HG02588 (cell line): ENCODE data around the gene PSD4.
A peak's percentile ranks its signal among the peaks of the same experiment; 100 is the strongest.

ENCODE experiments used
- ATAC-seq: cut with Tn5 transposase; IDR thresholded peaks from one replicate; pipeline ENCODE4 v1.9.1; 2021; ENCODE audit warnings: mild to moderate bottlenecking, moderate library complexity; ENCODE audit not compliant: unreplicated experiment

The PSD4 gene

DNA sequence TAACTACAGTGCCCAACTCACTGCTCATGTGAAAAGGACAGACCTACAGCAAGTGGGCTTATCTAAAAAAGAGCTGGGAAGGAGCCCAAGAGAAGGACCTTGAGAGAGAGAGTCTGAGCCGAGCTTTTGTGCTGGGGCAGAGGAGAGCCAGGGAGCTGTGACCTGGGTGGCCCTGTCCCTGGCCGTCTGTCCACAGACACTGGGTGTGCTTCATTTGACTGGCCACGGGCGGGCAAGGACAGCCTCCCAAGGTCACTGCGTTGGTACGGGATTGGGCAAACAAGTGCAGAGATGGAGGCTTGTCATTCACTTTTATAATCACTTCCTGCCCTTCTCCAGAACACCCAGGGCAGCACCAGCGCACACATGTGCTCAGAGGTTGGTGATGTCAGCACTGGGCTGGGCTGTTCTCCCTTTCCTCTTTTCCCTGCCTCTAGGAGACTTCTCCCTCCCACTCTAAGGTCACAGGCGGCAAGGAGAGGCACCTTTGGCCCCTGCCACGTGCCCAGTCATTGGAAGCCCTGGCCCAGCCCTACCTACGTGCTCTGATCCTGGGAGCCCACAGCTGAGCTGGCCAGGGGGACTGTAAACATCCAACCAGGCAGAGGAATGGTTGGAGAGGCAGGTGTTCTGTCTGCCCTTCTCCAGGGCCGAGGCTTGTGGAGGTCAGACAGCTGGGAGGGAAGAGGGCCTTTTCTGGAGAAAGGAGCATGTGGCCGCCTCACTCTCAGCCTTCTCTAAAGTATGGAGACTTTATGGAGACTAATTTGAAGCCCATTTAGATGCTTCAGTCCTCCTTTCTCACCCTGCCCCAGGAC lies 6.4 kb upstream of the PSD4 start:
- no peak for ATAC-seq

DNA sequence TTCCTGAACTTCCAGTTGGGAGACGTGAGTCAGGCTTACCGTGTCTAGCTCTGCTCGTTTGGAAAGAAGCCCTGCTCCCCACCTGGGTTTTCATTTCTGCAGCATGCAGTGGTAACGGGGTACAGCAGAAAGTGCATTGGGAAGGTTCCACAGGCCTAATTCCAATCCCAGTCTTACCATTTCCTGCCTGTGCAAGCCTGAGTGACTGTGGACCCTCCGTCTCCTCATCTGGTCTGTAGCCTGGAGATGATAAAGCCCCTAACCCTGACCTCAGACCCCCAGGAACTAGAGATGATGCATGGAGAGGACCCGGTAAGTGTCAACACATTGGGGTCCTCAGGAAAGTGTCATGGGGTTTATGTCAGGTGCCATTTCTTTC lies 5.8 kb upstream of the PSD4 start:
- no peak for ATAC-seq

DNA sequence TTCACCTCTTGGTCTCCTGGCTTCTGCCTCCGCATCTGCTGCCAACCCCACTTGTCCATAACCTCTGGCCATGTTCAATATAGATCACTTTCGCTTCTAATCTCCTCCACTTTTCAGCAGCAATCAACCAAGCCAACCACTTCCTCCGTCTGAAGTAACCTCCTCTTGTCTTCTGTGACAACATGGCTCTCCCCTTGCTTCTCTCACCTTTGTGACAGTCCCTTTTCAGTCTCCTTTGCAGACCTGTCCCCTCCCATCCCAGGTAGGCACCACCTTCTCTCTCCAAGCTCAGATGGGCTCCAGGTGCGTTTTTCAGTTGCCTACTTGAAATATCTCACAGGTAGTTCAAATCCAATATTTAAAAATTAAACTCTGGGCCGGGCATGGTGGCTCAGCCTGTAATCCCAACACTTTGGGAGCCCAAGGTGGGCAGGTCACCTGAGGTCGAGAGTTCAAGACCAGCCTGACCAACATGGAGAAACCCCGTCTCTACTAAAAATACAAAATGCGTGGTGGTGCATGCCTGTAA lies 4.7 kb upstream of the PSD4 start:
- no peak for ATAC-seq

DNA sequence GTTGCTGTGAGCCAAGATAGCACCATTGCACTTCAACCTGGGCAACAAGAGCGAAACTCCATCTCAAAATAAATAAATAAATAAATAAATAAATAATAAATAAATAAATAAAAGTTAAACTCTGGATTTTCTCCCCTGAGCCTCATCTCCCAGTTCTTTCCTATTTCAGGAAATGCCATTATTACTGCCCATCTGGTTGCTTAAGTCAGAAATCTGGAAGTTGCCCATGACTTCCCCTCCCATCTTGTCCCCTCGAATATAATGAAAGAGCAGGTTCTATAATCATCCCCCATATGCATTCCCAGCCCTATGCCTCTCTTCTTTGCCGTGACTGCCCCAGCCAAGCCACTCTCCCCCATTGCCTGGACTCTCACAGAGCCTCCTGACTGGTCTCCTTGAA lies 4.2 kb upstream of the PSD4 start:
- no peak for ATAC-seq

DNA sequence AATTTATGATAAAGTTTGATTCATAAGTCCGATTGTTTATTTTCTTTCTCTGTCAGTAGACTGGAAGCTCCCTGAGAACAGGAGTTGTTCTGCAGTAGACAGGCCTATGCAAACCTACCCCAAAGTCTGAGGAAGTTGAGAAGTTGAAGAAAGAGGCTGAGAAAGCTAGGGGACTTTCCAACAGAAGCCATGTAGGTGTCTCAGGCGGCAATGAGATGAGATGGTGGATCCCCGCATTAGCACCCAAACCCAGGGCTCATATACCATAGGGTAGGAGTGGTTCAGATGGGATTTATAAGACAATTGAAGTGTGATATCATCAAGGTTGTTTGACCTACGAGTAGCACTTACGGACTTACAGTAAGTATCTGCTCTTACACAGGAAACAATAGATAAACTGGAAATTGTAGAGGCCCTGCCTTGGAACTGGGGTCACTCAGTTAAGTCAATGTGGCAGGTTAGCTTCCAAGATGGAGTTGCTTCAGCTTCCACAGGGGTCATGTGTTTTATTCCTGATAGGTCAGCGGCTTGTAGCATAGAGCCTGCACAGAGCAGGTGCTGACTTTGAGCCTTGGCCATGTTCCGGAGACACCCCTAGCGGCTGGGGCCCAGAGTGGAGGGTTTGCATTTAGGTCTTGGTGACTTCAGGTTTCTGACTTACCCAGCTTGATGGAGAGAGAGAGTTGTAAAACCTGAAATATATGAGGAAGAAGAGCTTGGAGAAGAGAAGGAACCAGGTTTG lies 2.3 kb upstream of the PSD4 start:
- ATAC-seq = no peak

DNA sequence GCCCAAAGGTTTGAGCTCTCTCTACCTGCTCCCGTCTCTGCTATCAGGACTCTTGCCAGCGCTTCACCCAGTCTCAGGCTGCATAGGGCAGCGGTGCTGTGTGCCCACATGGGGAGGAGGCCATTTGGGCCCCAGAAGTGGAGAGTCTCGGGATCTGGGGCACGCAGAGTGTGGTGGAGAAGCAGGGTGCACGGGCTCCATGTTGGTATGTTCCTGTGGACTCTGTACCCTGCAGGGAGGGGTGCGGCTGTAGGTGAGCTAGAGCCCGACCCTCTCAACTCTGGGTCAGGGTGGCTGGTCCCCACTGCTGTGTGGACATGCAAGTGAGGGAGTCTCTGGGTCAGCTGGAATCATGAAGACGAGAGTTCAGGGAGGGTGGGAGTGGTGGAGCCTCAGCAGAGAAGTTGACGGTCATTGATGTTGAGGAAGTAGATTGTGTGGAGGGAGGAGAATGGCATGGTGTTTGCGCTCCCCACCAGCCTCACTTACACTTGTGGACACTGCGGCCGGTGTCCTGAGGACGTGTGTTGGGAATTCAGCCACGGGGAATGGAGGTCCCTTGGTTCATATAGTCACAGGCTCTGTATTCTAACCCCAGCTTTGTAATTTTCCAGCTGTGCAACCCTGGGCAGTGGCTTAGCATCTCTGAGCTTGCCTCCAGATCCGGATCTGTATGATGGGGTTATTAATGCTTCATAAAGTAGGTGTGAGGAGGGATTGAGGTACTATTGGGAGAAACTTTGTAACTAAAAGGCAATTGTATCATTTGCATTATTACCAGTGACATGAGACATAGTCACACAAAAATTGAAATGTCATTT lies 840 bp upstream of the PSD4 start:
- no peak for ATAC-seq

DNA sequence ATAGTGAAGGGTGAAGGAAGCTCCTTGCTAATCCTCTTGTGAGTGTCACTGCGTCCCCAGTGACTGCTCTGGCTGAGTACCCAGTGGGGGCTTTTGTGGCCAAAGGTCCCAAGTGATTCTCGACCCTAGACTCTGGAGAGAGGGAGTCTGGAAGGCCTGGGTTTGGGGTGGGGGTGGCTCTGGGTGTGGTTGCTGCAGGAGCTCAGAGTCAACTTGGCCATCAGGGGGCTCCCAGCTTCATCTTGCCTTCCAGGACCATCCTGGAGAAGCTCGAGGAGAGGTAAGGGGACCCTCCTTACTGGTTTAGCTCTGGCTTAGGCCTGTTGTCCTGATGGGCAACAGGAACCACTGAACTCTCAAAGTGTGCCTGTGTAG lies 592 bp downstream of the PSD4 start:
- ATAC-seq = no peak

DNA sequence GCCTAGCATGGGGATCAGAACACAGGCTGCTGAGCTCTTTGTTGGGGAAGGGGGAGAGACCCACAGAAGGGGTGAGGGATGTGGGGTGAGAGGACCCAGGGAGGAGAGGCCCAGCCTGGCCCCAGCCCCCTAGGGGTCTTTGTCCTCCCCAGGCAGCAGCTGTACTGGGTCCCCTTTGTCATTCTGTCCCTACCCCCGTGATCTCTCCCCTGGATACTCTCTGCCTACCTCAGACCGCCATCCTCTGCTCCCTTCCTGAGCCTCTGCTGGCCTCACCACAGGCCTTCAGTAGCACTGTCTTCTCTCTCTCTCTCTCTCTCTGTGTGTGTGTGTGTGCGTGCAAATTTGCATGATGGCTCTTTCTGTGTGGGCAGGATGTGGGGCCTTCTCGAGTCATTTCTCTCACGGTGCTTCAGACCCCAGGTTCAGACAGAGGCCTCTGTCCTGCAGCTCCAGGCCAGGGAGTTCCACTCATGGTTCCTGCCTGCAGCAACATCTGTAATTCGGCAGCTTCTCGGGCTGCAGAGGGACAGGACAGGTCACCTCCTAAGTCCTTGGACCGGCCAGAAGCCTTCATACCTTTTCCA lies 1.4 kb downstream of the PSD4 start:
- peak; percentile 63 for ATAC-seq

DNA sequence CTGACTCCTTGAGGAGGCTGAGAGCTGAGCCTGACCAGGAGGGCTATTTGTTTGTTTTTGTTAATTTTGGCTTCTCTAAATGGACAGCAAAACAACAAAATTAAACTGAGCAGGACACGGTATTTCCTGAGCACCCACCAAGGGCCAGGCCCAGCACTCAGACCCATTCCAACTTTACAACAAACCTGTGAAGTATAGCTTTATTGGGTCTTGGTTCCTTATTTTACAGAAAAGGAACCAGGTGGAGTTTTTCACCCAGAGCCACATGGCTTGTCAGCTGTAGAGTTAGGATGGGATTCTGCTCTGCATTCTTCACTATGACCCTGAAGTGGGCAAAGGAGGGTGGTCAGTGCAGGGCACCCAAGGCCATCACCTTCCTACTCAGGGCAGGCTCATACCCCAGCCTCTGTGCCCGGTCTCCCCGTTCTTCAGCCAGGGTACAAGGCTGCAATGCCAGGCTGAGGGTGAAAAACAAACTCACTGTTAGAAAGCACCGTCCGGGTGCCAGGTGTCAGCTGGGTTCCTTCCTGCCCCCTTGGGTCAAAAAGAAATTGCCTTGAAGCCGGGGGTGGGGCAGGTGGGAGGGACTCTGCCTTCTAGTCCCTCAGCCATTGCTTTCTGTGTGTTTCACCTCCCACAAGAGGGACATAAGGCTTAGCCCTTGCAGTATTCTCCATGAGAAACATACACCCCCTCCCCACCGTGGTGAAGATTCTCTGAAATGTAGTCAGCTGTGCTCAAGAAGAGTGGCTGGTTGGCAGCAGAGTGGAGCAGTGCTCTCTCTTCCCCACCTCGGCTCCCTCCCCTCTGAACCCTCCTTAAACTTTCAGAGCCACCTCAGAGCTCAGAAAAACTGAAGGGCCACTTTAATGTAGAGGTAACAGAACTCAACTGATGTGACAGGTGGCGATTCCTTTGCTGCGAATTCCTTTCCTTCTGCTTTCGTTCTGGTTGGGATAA lies 2.2 kb downstream of the PSD4 start:
- no peak for ATAC-seq

DNA sequence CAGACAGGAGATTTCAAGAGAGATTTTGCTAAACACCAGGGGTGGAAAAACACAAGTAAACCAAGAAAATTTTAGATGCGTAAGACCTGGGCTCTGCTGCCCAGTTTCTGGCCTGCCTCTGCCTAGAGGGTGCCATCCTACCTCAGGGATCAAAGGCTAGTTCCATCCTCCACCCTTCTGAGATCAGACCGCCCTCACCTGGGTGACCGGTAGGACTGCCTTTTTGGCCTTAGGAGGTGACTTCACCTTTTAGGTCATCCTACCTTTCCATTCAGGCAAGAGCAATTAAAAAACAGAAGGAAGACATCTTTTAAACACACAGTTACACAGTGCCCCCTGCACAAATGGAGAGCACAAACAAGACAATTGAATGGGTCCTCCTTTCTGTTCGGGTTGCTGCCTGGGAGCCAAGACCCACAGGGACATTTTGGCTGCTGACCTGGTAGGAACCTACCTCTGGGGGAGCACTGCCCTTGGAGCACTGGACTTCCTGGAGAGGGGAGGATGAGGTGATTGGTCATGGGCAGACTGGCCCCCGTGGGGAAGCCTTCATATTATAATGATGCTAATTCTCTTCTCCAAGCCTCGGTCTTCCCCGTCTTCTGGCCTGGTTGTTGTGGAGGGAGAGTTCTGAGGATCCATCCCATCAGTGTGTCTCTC lies 3.1 kb downstream of the PSD4 start:
- ATAC-seq = no peak

DNA sequence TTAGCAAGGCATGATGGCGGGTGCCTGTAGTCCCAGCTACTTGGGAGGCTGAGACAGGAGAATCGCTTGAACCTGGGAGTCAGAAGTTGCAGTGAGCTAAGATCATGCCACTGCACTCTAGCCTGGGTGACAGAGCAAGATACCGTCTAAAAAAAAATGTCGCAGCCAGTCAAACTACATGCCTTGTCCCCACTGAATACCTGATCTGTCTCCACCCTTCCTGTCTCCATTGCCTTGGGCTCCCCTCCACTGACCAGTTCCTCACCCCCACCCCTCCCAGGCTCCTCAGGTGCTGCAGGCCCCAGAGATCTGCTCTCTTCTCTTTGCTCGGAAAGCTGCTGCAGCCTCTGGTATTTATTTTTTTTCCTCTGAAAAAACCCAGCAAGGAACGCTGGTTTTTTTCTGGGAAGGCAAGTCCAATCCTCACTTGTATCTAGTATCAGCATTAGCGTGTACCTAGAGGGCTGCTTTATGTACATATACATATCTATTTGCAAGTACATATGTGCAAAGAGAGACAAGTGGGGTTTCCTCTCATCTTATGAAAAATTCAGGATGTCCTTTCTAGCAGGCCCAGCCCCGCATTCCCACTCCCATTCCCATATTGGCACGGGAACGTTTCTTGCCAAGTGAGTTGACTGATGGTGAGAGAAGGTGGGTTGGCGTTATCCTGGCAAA lies 4.4 kb downstream of the PSD4 start:
- no peak for ATAC-seq

DNA sequence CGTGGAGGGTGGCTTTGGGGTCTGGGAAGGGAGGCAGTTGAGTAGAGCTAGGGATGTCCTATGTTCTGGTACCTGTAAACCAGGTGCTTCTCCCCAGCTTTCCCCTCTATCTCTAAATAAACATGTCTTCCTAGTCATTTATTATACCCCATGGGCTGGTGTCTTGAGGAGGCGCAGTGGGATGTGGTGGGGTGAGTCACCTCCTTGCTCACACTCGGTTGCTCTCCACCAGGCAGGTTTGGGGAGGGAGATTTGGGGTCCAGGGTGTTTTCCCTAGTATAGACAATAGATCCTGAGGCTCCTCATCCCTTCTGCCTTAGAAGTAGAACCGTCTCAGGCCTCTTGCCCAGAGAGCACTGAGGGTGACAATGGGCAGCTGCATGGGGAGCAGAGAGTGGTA lies 5.1 kb downstream of the PSD4 start:
- no peak for ATAC-seq

DNA sequence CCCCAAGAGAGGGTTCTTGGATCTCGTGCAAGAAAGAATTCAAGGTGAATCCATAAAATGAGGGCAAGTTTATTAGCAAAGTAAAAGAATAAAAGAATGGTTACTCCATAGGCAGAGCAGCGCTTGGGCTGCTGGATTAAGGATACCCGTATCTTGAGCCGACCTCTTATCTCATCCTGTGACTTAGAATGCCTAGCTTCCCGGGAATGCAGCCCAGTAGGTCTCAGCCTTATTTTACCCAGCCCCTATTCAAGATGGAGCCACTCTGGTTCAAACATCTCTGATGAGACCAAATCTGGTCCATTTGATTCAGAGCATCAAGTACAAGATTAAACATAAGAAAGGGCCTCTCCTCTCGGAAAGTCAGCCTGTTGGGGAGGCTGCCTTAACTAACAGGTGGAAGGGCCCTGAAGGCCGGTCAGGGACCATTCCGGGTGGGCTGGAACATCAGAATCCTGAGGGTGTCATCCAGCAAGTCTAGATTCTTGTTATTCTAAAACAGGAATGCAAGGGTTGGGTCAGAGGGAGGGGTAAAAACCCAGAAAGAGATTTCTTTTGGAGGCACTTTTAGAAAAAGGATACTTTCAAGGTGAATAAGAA lies 5.8 kb downstream of the PSD4 start:
- ATAC-seq = no peak

DNA sequence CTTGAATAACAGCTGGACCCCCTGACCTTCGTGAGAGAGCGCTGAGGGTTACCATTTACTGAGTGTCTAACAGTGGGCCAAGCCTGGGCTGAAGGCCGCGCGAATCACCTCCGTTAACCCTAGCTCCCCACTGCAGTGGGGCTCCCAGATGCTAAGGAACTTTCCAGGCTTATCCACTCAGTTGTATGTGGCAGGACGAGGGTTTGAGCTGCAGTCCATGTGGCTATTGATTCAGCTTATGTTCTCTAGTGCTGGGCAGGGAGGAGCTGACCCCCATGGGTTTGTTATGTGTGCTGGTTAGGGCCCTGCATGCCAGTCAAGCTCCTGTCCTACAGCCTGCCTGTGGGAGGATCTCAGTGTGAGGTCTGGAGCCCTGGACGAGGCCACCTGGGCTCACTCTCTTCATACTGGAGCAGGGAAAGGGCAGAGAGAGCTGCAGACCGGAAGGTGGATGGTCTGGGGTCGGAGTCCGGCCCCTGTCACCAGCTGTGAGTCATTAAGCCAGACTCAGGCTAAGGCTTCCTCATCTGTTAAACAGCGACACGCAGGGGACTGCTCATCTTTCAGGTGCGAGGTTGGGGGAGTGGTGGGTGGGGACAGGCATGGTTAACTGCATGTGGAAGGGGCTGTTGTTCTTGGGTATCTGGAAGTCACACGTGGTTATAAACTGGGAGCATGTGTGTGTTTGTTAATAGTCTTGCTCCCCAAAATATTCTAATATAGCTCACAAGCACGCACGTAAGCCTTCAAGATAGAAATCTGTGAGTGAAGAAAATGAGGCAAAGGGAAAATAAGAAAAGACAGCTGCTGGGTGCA lies 6.6 kb downstream of the PSD4 start:
- ATAC-seq = no peak

DNA sequence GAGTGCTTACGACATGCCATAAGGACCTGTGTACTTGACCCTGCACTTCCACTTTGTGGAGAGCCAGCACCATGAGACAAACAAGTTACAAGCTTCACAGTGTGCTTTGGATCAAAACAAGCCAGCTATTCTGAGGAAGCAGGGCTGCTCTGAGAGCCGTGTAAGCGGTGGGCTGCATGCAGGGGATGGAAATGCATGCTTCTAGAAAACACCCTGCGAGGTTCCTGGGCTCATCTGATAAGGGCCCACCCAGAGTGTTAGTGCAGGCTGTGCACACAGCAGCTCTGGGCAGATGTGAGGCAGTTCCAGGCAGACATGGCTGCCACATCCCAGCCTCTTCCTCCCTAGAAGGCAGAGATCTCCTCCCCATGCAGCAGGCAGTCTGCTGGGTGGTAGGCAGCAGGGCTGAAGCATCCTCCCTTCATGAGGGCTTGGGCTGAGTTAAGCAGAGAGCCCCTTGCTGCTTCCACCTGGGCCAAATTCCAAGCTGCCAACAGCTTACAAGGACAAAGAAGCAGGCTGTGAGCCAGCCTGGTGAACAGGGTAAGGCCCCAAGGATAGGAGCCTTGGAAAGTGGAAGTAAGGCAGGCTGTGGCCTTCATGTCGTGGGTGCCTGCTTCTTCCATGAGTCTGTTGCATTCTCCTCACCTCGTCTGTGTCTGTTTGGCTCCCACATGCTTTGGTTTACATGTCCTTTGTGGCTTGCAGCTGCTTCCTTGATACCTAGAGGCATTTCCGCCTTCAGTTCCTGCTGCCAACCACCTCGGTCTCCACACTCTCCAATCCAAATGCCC lies 7.7 kb downstream of the PSD4 start:
- ATAC-seq = no peak

DNA sequence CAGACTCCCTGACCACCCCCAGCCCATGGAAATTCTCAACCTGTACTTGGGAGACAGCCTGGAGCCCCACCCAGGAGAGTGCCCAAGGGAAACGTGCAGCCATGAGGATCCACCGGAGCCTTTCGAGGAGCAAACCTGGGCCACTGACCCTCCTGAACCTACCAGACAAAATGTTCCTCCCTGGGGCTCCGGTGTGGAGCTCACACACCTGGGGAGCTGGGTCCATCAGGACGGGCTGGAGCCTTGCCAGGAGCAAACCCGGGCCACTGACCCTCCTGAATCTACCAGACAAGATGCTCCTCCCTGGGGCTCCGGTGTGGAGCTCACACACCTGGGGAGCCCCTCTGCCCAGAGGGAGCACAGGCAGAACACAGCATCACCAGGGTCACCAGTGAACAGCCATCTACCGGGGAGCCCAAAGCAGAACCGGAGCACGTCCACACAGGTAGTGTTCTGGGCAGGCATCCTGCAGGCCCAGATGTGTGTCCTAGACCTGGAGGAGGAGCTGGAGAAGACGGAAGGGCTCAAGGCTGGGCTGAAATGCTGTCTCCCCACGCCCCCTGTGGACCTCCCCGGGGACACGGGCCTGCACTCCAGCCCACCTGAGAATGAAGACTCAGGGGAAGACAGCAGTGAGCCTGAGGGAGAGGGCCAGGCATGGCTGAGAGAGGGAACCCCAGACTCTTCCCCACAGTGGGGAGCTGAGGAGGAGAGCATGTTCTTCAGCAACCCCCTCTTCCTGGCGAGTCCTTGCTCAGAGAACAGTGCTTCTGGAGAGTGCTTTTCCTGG lies 8.9 kb downstream of the PSD4 start:
- ATAC-seq = no peak
